ELF-1 (cell line): Measurements from ENCODE around the gene CASP12.
"Not testable (repeated sequence)": the region's sequence is repeated elsewhere in the genome, so short reads cannot be mapped to it uniquely, and the experiment has no call there.

Experiments used
- DNase-seq: peaks from one replicate; pipeline ENCODE4 v3.0.0-alpha.2; 2016; ENCODE audit warnings: low read depth, low spot score

CASP12 gene

DNA sequence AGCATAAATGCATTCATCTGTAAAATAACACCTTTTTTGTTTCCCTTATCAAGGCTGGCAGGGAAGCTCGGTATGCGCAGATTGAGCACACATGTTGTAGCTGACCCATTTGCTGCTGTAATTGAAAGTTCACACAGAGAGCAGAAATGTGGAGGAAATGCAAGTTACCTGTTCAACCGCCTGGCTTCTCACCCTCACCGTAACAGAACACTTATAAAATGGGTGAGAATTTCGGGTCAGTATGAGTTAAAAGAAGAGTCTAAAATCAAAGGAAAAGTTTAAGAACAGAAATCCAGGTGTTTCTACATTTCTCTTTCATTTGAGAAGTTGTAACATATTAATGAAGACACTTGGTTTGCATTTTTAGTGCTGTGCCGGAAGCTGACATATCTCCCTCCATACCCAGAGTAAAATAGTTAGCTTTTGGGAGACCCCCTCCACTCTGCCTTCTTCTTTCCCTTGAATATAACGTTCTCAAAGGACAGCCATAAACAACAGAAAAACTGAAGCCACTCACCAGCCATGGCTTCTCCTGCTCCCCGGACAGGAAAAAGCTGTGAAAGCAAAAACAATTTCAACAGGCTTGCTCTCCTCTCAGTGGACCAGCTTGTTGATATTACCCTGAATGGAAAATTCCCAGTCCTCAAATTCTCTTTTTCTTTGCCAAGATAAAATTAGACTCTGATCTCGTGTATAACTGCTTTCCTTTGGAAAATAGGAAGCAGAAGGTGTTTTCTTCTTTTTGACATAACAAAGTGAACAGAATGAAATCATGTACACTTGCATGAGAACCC is at the start of gene CASP12:
TSS of gene CASP12 (minus strand) at position 570 of the 794 bp plus-strand sequence.
- no peak for DNase-seq

DNA sequence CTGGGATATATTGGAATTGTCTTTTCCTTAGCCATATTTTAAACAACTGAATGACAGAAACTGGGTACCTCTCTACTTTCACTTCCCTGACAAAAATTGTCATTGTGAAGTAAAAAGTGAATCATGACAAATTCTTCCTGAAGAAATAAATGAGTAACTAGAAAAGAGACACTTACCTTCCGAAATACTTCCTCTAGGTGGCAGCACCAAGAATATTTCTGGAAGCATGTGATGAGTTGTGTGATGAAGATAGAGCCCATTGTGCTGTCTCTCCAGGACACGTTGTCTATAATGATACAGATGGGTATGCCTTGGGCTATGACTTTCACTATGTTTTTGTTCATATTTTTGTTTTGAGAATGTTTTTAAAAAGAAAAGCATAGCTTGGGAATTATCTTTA is 48.6 kb upstream of the CASP12 start:
- DNase-seq: no peak

DNA sequence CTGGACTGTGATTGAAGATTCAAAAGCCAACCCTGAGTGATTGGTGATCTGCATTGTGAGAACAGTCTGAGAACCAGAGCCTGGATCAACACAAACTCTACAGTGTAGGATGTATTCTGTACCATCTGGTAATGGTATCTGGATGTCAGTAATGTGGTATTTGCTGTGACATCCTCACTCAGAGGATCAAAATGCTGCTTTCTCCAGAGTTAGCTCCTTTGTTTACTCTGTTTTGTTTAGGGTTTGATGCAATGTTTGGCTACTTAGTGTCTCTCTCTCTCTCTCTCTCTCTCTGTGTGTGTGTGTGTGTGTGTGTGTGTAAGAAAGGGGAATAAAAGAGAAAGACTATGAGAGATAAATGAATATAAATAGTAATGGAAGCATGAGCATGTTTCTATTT is 45.8 kb upstream of the CASP12 start:
- DNase-seq: no peak

GRCh38 chr11:104943561-104943960 is 45.3 kb upstream of the CASP12 start:
- DNase-seq: no peak

GRCh38 chr11:104934594-104934993 is 36.3 kb upstream of the CASP12 start:
- DNase-seq: no peak

GRCh38 chr11:104934073-104934472 is 35.8 kb upstream of the CASP12 start:
- not testable (repeated sequence) for DNase-seq

DNA sequence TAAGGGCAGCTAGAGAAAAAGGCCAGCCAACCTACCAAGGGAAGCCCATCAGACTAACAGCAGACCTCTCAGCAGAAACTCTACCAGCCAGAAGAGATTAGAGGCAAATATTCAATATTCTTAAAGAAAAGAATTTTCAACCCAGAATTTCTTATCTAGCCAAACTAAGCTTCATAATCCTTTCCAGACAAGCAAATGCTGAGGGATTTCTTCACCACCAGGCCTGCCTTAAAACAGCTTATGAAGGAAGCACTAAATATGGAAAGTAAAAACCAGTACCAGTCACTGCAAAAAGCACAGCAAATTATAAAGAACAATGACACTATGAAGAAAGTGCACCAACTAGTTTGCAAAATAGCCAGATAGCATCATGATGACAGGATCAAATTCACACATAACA is 30.6 kb upstream of the CASP12 start:
- no peak for DNase-seq

- peak; percentile 68 for DNase-seq
Measured at GRCh38 chr11:104926771-104927611, 28.7 kb upstream of the CASP12 start.

DNA sequence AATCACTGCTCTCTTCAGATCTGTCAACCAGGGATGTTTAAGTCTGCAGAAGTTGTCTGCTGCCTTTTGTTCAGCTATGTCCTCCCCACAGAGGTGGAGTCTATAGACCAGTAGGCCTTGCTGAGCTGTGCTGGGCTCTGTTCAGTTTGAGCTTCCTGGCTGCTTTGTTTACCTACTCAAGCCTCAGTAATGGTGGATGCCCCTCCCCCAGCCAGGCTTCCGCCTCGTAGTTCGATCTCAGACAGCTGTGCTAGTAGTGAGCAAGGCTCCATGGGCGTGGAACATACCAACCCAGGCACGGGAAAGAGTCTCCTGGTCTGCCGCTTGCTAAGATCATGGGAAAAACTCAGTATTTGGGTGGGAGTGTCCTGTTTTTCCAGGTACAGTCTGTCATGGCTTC is 27.6 kb upstream of the CASP12 start:
- DNase-seq: no peak

- DNase-seq: no peak
Measured at GRCh38 chr11:104918113-104918824, 20.0 kb upstream of the CASP12 start.

DNA sequence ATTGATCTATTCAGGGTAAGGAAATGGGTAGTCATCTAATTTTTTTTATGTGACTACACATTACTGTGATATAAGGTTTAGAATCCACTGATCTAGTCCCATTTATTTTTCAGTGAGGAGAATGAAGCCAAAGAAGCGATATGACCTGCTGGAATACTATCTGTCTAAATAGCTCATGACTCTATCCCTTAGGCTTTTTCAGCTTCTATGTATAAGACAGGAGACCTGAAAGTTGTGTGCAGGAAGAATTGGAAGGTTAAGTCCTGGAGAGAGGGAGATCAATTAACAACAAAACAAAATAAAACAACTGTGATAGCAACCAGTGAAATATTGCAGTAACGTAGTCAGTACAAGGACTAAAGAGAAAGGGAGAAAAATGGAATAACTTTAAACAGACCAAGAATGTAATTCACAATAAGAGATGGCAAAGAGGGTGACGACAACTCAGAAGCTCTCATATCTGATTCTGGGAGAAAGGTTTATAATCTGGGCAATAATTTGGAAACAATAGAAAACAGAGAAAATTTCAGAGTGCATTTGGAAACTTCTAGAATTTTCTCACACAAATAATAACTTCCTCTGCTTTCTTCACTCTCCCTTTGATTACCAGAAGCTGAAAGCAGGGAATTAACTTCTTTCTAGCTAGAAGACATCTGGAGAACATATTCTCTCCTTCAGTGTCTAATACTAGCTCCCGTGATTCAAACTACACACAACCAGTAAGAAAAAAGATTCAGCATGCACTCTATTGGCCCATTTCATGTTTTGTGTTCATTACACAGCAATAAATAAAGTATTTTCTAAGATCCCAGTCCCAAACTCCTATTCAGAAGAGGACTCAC is 19.2 kb upstream of the CASP12 start:
- DNase-seq: no peak

GRCh38 chr11:104916442-104916841 is 18.2 kb upstream of the CASP12 start:
- no peak for DNase-seq

DNA sequence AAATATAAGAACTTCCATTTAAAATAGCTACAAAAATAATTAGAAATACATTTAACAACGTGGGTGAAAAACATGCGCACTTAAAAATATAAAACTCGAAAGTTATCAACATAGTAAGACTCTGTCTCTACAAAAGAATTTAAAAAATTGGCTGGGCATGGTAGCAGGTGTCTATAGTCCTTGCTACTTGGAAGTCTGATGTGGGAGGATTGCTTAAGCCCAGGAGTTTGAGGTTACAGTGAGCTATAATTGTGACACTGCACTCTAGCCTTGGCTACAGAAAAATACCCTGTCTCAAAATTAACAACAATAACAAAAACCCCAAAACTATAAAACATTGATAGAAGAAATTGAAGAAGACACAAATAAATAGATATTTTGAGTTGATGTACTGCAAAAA is 13.8 kb upstream of the CASP12 start:
- DNase-seq: no peak

DNA sequence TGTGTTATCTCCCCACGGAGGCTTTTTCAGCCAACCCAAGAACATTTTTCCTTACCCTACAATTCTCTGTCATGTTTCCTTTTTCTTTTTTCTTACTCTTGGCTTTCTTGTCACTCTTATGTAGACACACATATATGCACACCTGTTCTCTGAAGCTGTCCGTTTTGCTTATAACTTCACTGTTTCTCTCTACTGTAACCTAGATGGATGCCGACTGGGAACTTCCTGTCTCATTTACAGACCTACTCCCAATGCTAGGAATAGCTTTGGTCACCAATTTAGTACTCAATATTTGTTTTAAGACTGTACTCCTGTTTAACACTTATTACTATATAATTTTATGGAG is 9.9 kb upstream of the CASP12 start:
- DNase-seq: no peak

DNA sequence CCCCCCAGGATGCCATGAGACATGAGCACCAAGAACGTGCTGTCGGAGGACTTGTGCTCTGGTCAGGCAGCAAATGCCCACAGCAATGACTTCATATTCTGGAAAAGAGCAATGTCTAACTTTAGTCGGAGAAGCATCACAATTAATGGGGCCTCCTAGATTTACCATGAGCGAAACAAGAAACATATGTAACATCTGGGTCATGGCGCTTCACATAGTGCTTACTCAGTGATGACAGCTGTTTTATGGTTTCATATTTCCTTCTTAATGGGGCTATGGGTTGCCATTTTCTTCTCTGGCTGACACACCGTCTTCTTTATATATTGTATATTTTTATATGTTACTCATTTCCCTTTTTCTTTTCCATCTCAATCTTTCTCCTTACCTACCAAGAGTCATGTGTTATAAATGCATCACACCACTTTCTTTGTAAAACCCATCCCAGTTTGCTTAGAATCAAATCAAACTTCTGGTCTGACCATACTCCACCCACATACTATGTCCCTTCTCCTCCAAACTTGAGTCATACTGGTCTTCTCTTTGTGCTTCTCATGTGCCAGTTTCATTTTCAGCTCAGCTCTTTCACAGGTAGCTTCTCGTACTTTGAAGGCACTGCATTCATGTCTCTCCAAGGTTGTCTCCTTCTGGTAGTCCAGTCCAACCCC is 9.4 kb upstream of the CASP12 start:
- no peak for DNase-seq

GRCh38 chr11:104905271-104905670 is 7.0 kb upstream of the CASP12 start:
- no peak for DNase-seq

DNA sequence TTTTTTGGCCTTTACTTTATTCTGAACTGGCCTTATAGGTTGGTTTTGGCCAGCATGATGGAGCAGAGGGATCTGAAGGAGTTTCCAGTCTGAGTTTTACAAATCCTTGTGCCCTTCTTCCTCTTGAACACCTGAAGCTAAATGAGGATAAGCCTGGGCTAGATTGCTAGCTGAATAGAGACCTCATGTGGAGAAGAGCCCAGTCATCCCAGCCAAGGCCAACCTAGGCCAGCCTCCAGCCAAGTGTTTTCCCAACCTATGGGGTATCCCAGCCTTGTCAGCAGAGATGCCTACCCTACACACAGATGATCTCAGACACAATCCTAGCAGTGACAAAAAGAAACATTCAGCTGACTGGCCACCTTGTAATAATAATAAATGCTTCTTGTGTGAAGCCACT is 966 bp upstream of the CASP12 start:
- peak; percentile 10 for DNase-seq

DNA sequence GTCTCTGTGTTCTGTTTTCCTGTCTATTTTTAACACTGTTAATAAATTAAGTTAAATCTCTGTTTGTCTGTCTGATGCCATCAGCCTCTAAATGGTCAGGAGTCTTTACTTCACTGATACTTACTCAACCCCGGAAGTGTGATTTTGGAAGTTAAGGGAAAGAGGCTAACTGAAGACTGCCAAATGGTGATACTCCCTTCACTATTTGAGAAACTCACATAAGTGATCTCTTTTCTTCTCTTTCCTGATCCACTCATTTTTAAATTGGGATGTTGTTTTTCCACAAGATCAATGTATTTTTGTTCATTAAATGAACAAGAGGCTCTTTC is 389 bp upstream of the CASP12 start:
- DNase-seq: no peak

GRCh38 chr11:104895634-104896033 is 2.6 kb downstream of the CASP12 start:
- no peak for DNase-seq

DNA sequence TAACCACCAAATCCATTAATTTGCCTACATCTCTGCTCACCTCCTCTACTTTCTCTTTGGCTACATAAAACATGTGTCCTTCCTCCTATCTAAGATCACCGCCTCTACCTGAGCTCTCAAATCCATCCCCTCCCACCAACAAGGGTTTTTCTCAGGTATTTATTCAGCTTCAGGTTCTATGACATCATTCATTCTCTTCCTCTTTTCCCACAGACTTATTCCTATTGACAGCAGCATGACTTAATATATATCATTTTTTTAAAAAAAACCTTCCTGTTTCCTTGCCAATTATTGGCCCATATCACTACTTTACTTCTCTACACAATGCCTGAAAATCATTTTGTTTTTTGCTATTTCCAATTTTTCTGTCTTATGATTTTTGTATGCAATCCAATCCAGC is 4.4 kb downstream of the CASP12 start:
- no peak for DNase-seq
